ENCODE results near the gene BBS9.
A peak's percentile ranks its signal among the peaks of the same experiment; 100 is the strongest.
"Not testable (repeated sequence)": the region's sequence is repeated elsewhere in the genome, so short reads cannot be mapped to it uniquely, and the experiment has no call there.

BBS9 gene

DNA sequence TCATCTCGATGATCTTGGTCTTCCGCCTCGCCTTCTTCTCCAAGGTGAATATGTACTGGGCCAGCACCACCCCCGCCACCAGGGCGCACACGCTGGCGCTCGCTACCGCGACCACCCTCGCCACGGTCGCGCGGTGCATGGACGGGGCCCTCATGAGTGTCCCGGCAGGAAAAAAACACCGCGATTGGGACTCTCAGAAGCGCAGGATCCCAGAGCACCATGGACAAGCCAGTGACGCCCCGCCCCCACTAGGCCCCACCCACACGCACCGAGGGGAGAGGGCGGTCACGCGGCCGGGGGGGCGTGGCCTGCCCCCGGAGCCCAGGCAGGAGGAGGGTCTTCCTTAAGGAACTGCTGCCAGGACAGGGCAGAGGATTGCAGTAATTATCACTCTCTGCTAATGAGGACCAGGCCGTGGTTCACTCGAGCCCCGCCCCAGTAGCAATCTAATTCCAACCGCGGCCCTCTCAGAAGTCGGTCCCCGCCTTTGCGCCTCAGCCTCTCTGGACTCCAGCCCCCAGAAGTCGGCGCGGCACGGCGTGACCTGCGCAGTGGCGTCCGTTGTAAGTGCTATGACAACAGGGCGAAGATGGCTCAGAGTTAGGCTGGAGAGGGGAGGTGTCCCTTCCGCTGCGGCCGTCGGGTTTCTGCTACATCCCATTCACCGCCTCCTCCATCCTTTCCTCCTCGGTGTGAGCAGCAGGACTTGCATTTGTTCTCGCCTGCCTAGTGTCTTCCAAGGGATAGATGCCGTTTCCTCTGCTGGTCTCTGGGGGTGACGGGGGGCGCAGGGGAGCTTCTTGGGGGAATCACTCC is at the start of gene BBS9:
BBS9 (plus strand) TSS at position 575 of the 816 bp plus-strand sequence. CDS start 16,689 bp downstream, outside the sequence.
- DNase-seq (ENCODE audit: low read depth, low spot score), result peak; percentile 96

DNA sequence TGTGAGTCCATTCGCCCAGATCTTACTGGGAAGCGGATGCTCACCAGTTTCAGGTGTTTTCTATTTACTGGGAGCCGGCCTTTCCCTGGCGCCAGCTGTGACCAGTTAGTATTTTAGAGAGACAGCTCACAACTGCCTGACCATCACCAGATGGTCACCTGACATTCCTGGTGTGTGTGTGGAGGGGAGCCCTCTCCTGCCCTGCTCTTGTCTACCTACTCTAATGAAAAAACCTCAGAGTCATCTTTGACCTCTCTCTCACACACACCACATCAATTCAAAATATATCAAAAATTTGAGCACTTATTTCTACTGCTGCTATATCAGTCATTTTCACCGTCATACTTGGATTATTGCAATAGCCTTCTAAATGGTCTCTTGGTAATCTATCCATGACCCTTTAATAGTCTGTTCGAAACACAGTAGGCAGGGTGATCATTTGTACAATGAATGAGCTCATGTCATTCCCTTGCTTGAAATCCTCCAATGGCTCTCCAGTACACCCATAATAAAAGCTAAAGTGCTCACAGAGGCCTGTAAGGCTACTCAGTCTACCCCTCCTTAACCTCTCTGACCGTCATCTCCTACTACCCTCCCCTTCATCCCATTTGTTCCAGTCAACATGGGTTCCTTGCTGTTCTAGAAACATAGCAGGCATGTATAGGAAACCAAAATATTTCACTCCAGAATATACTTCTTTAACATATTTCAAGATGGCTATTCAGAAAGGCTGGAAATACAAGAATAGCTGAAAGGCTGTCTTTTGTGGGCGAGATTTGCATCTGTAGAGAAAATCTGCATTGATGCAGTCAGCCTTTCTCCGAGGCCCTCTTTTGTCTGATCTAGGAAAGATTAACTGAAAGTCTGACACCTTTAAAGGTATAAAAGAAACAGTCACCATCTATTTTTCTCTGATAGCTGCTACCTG is 49.3 kb upstream of the BBS9 start:
- DNase-seq (ENCODE audit: low read depth, low spot score), result no peak

DNA sequence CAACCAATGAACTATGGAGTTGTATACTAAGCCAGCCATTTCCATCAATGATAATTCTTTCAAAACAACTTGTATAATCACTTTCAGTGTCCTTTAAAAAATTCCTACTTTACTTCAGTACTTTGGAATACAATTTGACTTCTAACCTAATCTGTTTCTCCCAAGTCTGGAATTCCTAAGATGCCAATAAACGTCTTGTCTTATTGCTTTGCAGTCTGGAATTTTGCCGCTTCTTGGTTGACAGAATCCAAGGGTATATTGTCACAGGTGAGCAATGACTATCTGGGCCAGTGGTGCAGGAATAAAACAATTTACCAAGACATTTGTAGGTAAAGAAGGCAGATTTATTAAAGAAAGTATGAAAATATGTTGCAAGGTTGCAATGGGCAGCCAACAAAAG is 42.0 kb upstream of the BBS9 start:
- DNase-seq (ENCODE audit: low read depth, low spot score), result no peak

DNA sequence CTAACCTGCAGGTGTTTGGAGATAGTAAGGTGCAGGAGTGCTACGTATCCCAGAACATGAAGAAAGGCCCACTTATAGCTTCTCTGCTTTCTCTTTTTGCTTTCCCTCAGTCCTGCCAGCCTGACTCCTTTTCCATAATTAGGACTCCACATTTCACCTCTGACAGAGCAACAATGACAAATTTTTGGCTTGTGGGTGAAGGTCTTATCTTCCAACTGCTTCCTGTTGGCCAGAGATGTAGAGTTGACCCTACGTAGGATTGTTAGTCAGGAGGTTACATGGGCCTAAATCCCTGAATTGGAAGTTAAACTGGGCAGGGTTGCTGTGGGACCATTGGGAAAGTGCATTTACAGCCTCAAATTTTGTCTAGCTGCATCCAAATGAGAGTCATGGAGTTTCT is 41.5 kb upstream of the BBS9 start:
- no peak for DNase-seq (ENCODE audit: low read depth, low spot score)

DNA sequence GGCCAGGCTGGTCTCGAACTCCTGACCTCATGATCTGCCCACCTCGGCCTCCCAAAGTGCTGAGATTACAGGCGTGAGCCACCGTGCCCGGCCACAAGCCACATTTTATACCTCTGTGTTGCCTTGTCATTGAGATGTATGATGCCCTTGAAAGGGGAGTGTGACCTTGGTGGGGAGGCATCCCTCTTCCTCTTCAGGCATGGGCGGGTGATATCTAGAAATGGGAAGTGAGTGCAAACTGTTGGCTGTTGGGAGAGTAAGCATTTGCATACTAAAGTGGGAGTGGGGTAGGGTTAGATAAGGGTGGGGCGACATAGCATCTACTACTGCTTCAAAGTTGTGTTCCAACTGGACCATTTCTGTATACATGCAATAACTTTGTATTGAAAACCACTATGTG is 40.2 kb upstream of the BBS9 start:
- no peak for DNase-seq (ENCODE audit: low read depth, low spot score)

DNA sequence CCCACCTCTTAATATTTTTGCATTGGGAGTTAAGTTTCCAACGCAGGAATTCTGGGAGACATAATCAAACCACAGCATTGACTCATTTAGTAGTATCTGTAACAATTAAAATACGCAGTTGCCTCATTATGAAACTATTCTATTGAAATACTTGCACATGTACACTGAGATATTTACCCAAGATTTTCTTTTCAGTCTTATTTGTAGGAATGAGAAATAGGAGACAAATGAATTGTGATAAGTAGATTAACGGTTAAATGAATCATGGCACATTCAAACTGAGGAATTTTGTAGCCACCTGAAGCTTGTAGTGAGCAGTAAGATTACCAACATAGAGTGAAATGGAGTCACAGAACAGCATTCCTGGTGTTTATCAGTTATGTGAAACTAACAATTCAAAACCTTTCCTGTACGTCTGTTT is 38.2 kb upstream of the BBS9 start:
- DNase-seq (ENCODE audit: low read depth, low spot score), result peak; percentile 70

DNA sequence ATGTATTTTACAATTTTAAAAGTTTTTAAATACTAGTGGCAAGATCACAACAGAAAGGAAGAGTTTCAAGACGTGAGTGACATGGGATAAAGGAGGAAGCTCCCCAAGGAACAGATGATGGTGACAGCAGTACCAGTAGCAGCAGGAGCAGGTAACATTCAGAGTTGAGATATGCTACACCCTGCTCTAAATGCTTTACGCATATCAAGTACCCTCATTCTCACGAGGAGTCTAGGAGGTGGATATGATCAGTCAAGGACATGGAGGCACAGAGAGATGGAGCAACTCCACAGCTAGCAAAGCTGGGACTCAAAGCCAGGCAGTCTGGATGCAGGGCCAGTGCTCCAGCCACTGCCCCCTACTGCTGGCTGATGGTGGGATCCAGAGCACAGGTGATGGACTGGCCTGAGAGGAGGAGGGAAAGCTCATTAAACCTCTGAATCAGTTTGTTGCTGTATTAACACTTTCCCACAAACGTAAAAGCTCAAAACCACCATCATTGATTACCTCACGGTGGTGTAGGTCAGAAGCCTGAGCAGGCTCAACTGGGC is 37.6 kb upstream of the BBS9 start:
- peak; percentile 6 for DNase-seq (ENCODE audit: low read depth, low spot score)

DNA sequence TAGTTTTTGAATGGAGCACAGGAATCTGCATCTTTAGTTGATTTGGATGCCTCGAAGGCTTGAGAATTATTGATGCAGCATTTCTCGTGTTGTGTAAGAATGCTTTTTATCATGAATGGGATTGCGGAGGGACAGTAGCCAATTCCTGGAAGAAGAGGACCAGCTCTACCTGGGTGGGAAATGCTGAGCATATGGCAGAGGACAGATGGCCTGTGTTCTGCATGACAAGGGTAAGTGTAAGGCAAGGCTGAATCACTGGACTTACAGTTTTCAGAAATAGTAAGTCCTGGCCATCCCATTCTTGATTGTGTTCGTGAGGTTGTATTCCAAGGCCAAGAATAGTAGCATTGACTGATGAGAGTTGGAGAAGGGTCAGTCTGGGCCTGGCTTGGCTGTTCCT is 36.1 kb upstream of the BBS9 start:
- no peak for DNase-seq (ENCODE audit: low read depth, low spot score)

DNA sequence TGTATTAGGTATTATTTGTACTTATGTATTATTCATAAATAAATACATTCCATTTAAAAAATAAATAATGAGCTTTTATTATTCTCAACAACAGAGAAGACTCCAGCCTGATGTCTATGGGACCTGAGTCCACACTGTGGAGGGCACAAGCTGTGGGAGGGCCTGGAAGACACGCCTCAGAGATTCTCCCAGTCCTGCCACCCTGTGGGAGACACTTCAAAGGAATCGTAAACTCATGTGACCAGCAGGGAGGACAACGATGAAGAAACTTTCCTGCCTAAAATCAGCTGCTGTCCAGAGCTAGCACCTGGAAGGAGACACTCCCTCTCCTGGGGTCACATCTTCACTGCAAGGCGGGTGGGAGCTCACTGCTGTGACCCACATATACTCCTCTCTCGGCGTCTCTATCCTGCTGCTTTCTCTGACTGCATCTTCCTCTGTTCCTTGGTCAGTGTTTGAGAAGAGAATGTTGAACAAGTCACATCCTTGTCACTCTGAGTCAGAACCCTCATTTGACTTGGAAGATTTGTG is 34.6 kb upstream of the BBS9 start:
- DNase-seq (ENCODE audit: low read depth, low spot score), result not testable (repeated sequence)

DNA sequence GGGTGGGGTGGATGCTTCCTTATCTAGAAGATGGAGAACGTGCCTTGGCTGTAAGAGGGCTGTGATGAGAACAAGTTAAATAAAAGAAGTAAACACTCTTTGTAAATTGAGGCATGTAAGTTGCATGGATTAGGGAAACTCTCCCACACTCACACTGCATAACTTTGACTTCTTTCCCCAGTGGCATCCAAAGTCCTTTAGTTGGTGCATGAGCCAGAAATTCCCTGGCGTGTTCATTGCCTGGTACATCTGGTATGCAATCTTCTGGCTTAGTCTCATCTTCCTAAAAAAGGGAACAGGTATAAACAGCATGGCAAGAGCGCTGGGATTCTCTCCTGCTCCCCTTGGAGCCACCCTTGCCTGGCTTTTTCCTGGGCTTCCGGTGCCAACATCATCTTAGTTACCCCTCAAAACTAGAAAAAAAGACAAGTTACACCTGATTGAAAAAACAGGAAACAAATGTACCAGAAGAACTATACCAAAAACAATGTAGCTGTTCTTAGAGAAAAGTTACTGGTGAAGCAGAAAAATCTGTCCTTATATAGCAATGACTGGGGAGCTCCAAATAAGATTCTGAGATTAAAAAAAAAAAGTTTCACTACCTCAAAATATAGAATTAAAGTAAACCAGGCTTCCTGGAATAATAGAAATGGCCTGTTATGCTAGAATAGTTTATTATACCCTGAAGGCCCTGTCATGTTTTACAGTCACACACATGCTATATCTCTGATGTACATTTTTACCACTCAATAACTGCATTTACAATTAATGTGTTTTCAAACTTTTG is 30.0 kb upstream of the BBS9 start:
- no peak for DNase-seq (ENCODE audit: low read depth, low spot score)

DNA sequence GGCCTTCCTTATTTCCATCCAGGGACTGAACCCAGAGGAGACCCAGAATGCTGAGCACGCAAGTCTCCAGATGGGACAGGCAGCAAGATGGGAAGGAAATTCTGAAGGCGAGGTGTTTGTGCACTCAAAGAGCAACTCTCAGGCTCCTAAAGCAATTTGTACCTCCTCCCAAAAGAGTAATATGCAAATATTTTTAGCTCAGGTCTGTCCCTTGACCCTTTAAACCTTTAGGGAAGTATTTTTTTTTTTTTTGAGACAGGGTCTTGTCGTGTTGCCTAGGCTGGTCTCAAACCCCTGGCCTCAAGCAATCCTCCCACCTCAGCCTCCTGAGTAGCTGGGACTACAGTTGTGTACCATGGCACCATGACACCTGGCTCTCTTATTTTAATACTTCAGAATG is 28.6 kb upstream of the BBS9 start:
- no peak for DNase-seq (ENCODE audit: low read depth, low spot score)

DNA sequence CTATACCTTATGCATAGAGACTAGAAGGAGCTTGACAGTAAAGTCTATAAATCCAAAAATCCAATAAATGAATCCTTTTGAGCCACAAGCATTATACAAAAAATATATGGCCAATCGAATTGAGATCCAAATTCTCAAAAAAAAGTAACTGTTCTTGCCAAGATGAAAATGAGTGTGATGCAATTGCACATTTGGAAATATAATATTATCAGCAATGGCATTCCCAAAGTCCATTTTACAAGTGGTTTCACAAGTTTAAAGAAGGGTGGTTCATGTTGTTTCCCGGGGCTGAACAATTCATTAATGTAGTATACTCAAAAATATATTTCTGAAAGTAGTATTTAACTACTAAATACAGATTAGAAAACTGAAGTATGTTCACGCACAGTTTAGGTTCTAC is 27.5 kb upstream of the BBS9 start:
- no peak for DNase-seq (ENCODE audit: low read depth, low spot score)

DNA sequence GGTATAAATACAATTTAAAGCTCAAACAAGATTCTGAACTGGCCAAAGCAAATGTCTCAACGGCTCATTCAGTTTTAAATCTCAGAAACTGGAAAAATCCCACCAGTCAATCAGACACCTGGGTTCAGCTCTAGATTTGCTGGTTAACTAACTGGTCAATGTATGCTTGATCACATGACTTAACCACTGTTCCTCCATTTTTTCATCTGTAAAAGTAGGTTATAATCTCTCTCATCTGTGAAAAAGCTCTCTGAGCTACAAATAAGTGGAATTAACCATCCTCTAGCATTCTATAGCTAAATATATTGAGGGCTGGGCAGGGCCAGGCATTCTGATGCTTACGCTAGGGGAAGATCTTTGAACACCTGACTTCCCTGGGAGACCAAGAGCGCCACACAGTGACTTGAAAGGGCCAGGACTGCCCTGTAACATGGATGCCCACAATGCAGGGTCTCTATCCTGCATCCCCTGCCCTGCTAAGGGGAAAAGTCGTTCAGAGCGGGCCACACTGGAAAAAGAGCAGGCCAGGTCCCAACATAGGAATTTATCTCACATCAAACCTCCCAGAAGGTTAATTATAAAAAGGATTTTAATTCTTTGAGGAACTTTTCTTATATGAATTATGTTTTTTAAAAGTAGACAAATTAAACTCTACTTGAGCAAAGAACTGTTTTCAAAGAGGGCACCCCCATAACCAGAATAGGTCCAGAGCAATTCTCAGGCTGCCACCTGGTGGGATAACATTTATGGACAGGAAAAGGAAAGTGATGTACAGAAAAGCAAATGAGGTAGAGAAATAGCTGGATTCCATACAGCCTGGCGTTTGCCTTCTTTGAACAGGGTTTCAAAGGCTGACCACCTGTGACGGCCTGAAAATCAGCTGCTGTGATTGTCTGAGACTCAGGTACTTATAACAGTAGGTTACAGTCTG is 22.0 kb upstream of the BBS9 start:
- DNase-seq (ENCODE audit: low read depth, low spot score), result peak; percentile 65

DNA sequence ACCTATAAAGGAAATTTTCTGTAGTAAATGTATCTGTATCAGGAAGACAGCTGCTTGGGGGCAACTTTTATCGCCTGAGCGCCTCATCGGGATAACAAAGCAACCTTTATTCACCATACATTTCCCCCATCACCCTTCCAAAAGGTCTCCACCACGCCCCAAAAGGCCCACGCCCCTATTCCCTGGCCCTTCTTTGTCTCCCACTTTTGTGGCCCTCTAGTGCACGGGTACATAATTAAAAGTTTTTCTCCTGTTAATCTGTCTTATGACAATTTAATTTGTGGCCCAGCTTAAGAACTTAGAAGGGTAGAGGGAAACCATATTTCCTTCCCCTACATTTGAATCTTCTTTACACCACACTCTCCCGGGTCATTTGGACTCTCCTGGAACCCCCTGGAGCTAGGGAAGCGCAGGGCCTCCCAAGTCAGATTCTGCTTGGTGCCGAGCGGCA is 20.8 kb upstream of the BBS9 start:
- DNase-seq (ENCODE audit: low read depth, low spot score), result no peak

DNA sequence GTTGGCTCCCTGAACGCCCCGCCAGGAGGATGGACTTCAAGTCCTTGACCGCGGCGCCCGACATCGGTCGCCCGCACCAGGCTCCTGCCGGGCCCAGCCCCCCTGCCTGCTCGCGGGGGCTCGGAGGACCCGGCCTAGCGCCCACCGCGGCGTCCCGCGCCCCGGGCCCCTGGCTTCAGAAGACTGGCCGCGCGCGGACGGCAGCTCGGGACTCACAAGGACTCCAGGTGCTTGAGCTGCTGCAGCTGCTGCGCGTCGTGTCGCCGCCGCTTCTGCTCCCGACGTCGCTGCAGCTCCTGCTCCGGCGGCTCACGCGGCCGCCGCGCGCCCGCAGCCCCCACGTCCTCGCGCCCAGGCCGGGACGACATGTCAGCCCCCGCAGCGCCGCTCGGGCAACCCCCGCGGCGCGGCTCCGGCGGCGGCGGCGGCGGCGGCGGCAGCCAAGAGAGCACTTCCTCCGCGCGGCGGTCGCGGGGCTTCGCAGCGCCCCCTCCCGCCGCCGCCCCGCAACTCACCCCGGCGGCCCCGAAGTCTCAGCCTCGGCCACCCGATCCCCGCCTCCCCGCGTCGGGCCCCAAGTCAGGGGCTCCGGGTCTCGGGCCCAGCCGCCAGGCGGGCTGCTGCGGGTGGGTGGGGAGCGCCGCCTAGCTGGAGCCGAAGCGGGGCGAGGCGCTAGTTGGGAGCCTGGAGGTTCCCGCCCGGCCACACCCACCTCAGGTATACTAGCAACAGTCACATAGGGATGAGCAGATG is 20.2 kb upstream of the BBS9 start, which contains the start of gene RP9:
RP9 (minus strand) TSS at position 400 of the 753 bp plus-strand sequence; CDS start at position 368, 32 bp downstream.
- peak; percentile 92 for DNase-seq (ENCODE audit: low read depth, low spot score)

DNA sequence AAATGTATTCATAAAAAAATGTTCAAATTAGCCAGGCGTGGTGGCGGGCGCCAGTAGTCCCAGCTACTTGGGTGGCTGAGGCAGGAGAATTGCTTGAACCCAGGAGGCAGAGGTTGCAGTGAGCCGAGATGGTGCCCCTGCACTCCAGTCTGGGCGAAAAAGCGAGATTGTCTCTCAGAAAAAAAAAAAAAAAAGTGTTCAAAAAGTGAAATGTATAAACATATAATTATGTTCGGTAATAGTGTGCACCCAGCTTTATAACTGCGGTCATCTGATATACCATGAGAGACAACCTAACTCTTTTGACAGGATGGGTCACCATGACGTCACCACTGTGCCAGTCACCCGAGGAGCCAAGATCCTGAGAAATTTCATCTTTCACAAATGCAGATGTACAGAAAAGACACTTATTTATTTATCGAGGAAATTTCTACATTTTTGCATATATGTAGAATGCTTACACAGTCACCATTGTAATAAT is 19.6 kb upstream of the BBS9 start:
- DNase-seq (ENCODE audit: low read depth, low spot score), result no peak

DNA sequence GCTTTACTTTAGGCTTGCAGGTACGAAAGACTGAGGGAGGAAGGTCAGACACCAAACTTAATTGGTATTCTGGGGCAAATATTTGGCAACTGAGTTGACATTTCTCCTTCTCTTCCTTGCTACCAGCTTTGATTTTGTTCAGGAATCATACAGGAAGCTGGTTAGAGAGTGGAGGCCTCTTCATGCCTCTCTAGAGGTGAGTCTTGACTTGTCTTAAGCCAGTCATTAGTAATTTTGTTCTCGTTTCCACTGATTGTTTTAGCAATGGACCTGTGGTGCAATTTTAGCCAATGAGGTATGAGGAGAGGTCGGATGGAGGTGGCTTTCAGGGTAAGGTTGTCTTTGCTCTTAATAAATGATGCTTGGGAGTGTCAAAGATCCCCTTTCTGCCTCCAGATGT is 17.8 kb upstream of the BBS9 start:
- no peak for DNase-seq (ENCODE audit: low read depth, low spot score)

DNA sequence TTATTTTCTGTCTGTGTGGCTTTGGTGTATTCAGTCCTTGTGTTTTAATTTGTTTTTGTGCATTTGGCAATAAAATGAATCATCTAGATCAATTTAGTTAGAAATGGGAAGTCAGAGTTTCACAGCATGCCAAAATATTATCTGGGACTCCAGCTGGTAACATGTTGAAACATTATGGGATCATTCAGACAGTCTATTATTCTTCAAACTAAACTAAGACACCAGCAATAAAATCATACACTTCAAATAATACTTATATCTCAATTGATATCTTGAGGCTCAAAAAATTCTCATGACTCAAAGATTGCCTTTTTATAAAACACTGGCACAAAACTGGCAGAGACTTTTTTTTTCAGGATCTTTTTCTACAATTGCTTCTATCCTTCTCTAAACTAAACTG is 14.4 kb upstream of the BBS9 start:
- DNase-seq (ENCODE audit: low read depth, low spot score), result no peak

DNA sequence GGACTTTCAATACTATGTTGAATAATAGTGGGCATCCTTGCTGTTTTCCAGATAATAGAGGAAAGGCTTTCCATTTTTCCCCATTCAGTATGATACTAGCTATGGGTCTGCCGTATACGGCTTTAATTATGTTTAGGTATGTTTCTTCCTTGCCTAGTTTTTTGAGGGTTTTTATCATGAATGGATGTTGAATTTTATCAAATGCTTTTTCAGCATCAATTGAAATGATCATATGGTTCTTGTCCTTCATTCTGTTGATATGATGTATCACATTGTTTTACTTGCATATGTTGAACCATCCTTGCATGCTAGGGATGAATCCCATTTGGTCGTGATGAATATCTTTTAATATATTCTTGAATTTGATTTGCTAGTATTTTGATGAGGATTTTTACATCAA is 11.0 kb upstream of the BBS9 start:
- DNase-seq (ENCODE audit: low read depth, low spot score), result no peak
